GM21515 (cell line): Measurements from ENCODE around the gene NKX2-4.

Source experiments
- ATAC-seq: cut with Tn5 transposase; IDR thresholded peaks from one replicate; pipeline ENCODE4 v1.9.1; 2021; ENCODE audit not compliant: unreplicated experiment

The NKX2-4 gene

GRCh38 chr20:21364413-21364812 lies 32.9 kb downstream of the NKX2-4 start:
- ATAC-seq = no peak

GRCh38 chr20:21361266-21361665 lies 36.1 kb downstream of the NKX2-4 start:
- ATAC-seq = no peak

- no peak for ATAC-seq
Observed at GRCh38 chr20:21360705-21361104, 36.6 kb downstream of the NKX2-4 start.

GRCh38 chr20:21358737-21359136 lies 38.6 kb downstream of the NKX2-4 start:
- ATAC-seq = no peak

- ATAC-seq = no peak
Observed at GRCh38 chr20:21357844-21358243, 39.5 kb downstream of the NKX2-4 start.

- ATAC-seq = no peak
Observed at GRCh38 chr20:21356386-21356785, 40.9 kb downstream of the NKX2-4 start.

- ATAC-seq = no peak
Observed at GRCh38 chr20:21355981-21356380, 41.3 kb downstream of the NKX2-4 start.

GRCh38 chr20:21353236-21353635 lies 44.1 kb downstream of the NKX2-4 start:
- ATAC-seq = no peak

- no peak for ATAC-seq
Observed at GRCh38 chr20:21352703-21353102, 44.6 kb downstream of the NKX2-4 start.
